H1 (cell line): Measurements from ENCODE around the gene USP20.

Experiments used
- BRCA1 ChIP-seq: IDR thresholded peaks from 2 replicates; pipeline ENCODE4 v1.6.1; 2012; ENCODE audit warnings: low read depth, low read length, improper control_type of control experiment
- CTCF ChIP-seq, 3 experiments: IDR thresholded peaks; 1 replicate in 2 of 3; 2 replicates in 1 of 3; pipeline versions ENCODE4 v1.5.1 to v1.6.1; 2011; ENCODE audit warnings: low read length in 3 of 3, mild to moderate bottlenecking in 3 of 3, inconsistent platforms in 2 of 3, low read depth in 1 of 3, moderate library complexity in 1 of 3; ENCODE audit not compliant: insufficient read depth in 1 of 3; ENCODE audit errors: control extremely low read depth in 1 of 3
- EZH2 ChIP-seq: fragments of 200-600 bp; sonication (generic); IDR thresholded peaks from 2 replicates; pipeline ENCODE4 v1.7.1; 2012; ENCODE audit warnings: low read depth, mild to moderate bottlenecking, moderate library complexity, low read length, inconsistent platforms; ENCODE audit not compliant: severe bottlenecking
- PHF8 ChIP-seq: fragments of 200-600 bp; sonication (generic); conservative IDR thresholded peaks from 2 replicates; pipeline ENCODE4 v1.7.1; 2012; ENCODE audit warnings: low read depth, mild to moderate bottlenecking, inconsistent platforms, low read length, moderate library complexity
- SP1 ChIP-seq: IDR thresholded peaks from 2 replicates; pipeline ENCODE4 v1.6.1; 2011; ENCODE audit warnings: low read depth, low read length
- TEAD4 ChIP-seq: IDR thresholded peaks from 2 replicates; pipeline ENCODE4 v1.6.1; 2012; ENCODE audit warnings: low read depth, low read length, inconsistent platforms, mixed read lengths
- USF2 ChIP-seq: IDR thresholded peaks from 2 replicates; pipeline ENCODE4 v1.6.1; 2011; ENCODE audit warnings: low read length, improper control_type of control experiment

DNA sequence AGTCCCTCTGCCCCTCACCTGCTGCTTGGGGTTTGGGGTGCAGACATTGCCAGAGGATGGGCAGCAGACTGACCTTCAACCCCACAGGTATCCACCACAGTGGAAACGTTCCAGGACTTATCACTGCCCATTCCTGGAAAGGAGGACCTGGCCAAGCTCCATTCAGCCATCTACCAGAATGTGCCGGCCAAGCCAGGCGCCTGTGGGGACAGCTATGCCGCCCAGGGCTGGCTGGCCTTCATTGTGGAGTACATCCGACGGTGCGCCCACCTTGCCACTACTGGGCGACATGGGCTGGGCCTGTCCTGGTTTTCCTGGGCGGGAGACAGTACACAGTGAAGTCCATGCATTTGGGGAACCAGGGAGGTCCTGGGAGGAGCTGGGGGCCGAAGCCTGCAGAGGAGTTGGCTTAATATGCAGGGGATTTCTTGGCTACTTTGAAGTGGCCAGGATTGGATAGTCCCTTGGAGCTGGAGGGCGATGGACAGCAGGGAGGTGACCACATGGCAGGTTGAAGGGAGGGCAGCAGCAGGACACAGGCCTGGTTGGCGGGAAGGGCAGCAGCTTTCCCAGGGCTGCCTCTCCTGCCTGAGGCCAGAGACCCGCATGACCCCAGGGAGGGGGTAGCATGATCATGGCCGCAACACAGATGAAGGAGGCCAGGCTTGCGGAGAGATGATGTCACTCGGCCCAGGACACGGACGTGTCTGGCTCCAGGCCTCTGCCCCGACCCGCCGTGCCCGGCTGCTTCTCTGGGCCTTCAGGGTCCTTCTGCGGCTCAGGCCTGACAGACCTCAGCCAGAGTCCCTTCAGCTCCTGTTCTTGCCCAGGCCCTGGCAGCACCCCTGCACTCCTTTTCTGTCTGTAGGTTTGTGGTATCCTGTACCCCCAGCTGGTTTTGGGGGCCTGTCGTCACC lies 34.6 kb downstream of the USP20 start:
- no peak for TF ChIP-seq CTCF (IDR thresholded peaks at IDR 0.05; ENCODE audit: control extremely low read depth in 1 of 3, insufficient read depth in 1 of 3, low read depth in 1 of 3, low read length in 3 of 3)
- TF ChIP-seq TEAD4, result no peak
- TF ChIP-seq USF2, result no peak
- TF ChIP-seq PHF8, result no peak
- no peak for TF ChIP-seq SP1
- TF ChIP-seq EZH2, result no peak
- no peak for TF ChIP-seq BRCA1
